HG02759 (cell line): ENCODE data around the gene NUDT10.
"Not testable (repeated sequence)": the region's sequence is repeated elsewhere in the genome, so short reads cannot be mapped to it uniquely, and the experiment has no call there.

Experiments
- ATAC-seq: cut with Tn5 transposase; IDR thresholded peaks from one replicate; pipeline ENCODE4 v1.9.1; 2021; ENCODE audit warnings: mild to moderate bottlenecking, moderate library complexity; ENCODE audit not compliant: unreplicated experiment

Gene NUDT10

GRCh38 chrX:51332188-51332942 is at the start of gene NUDT10:
NUDT10 (plus strand) TSS chrX:51332822; CDS start chrX:51332966, 144 bp downstream.
- peak; percentile 61 for ATAC-seq

GRCh38 chrX:51292421-51292820 is 40.2 kb upstream of the NUDT10 start:
- no peak for ATAC-seq

GRCh38 chrX:51296138-51296537 is 36.5 kb upstream of the NUDT10 start:
- no peak for ATAC-seq

- no peak for ATAC-seq
Measured at GRCh38 chrX:51316271-51316670, 16.4 kb upstream of the NUDT10 start.

- not testable (repeated sequence) for ATAC-seq
Measured at GRCh38 chrX:51332943-51333785, 542 bp downstream of the NUDT10 start.

- no peak for ATAC-seq
Measured at GRCh38 chrX:51334276-51334675, 1.7 kb downstream of the NUDT10 start.

- ATAC-seq, result no peak
Measured at GRCh38 chrX:51336584-51336983, 4.0 kb downstream of the NUDT10 start.

GRCh38 chrX:51361251-51361650 is 28.6 kb downstream of the NUDT10 start:
- ATAC-seq, result no peak

- no peak for ATAC-seq
Measured at GRCh38 chrX:51376672-51377071, 44.0 kb downstream of the NUDT10 start.
